Tibial nerve (tissue), 3 donors: ENCODE measurements around the gene RPTOR.

Experiments used
- CTCF ChIP-seq, 5 experiments: fragments of 200-600 bp in 3 of 5; fragments of 450-650 bp in 2 of 5; sonication (generic) in 3 of 5; IDR thresholded peaks; one replicate each; pipeline ENCODE4 v1.5.1; 2016 to 2019; ENCODE audit warnings: antibody characterized with exemption in 5 of 5, mild to moderate bottlenecking in 3 of 5, moderate library complexity in 2 of 5
- POLR2A ChIP-seq, 2 donors: fragments of 450-650 bp; IDR thresholded peaks; one replicate each; pipeline ENCODE4 v1.6.1; 2017; ENCODE audit warnings: antibody characterized with exemption in 2 of 2, mild to moderate bottlenecking in 2 of 2, moderate library complexity in 2 of 2

- TF ChIP-seq CTCF (IDR thresholded peaks at IDR 0.05) (no peak), POLR2A (IDR thresholded peaks at IDR 0.05) (no peak)
These were observed 54.3 kb downstream of the RPTOR start for GRCh38 chr17:80598813-80599545.
